ENCODE data around the gene PPM1B. TPM values are rescaled to one million over a fixed set of nuclear protein-coding genes. Genes with fewer than 3 reads are reported as not detected.

The PPM1B gene
- total RNA-seq, 1 donor from 2014 or later: 51.7 TPM

DNA sequence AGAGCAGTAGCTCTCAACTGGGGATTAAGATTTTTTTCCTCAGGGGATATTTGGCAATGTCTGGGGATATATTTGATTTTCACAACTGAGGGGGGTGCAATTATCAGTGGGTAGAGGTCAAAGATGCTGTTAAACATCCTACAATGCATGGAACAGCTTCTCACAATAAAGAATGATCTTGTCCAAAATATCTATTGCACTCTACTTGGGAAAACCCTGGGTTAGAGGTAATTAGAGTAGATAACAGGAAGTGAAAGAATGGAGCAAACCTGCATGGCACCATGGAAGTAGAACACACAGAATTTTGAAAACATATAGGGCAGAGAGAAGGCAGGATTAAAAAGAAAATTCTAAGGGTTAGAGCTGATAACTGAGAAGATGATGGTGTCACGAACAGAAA is 26.4 kb upstream of the PPM1B start:
- no peaks in the 10 kb centered on the region for H3K4me1 ChIP-seq
- intact Hi-C loops (cut with DNase I): no loop called here
- H3K4me3 ChIP-seq: no peak overlapping the region
- H3K36me3 ChIP-seq: no peaks in the 10 kb centered on the region
- no peaks in the 10 kb centered on the region for H3K27me3 ChIP-seq (ENCODE audit: low read depth)
- no peak overlapping the region for H3K27ac ChIP-seq
- no peak for TF ChIP-seq CTCF (IDR thresholded peaks at IDR 0.05)
- DNase-seq (no peak), ATAC-seq (no peak)
- H3K9me3 ChIP-seq: no peaks in the 10 kb centered on the region

GRCh38 chr2:44143701-44144100 is 25.0 kb upstream of the PPM1B start:
- H3K9me3 ChIP-seq: no peaks in the 10 kb centered on the region
- H3K36me3 ChIP-seq: no peaks in the 10 kb centered on the region
- DNase-seq: no peak
- H3K4me3 ChIP-seq: no peak overlapping the region
- H3K4me1 ChIP-seq: no peaks in the 10 kb centered on the region
- H3K27ac ChIP-seq: no peak overlapping the region
- no peaks in the 10 kb centered on the region for H3K27me3 ChIP-seq (ENCODE audit: low read depth)
- no peak for TF ChIP-seq CTCF (IDR thresholded peaks at IDR 0.05)
- ATAC-seq: no peak
- intact Hi-C loops (cut with DNase I): no loop called here

- no peak for ATAC-seq
Observed at GRCh38 chr2:44148999-44149398, 19.7 kb upstream of the PPM1B start.

DNA sequence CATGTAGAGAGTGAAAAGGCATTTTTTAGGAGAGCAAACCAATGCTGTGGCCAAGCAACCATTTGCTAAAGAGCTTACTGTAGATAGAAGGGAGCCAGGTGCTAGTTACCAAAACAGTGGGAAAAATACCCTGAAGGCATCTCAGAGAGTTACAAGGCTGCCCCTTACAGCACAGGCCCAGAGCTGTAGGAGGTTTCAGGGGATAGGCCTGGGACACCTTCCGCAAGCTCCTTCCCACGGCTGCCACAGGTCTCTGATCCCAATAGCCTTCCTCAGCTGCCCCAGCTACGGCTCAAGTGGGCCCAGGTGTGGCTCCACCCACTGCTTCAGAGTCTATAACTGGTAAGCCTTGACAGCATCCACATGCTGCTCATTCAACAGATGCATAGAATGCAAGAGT is 18.2 kb upstream of the PPM1B start:
- Histone ChIP-seq H3K36me3 (no peaks in the 10 kb centered on the region), H3K4me3 (no peak overlapping the region), H3K9me3 (no peaks in the 10 kb centered on the region), H3K4me1 (no peaks in the 10 kb centered on the region), H3K27ac (no peak overlapping the region), H3K27me3 (ENCODE audit: low read depth) (no peaks in the 10 kb centered on the region)
- ATAC-seq: no peak
- DNase-seq: no peak
- no peak for TF ChIP-seq CTCF (IDR thresholded peaks at IDR 0.05)
- intact Hi-C loops (cut with DNase I): no loop called here

More at GRCh38 chr2:44148999-44149398, 19.7 kb upstream of the PPM1B start:
- no peak for DNase-seq
- H3K9me3 ChIP-seq: no peaks in the 10 kb centered on the region
- H3K27me3 ChIP-seq (ENCODE audit: low read depth): no peaks in the 10 kb centered on the region
- no peaks in the 10 kb centered on the region for H3K36me3 ChIP-seq
- no peak for TF ChIP-seq CTCF (IDR thresholded peaks at IDR 0.05)
- no peaks in the 10 kb centered on the region for H3K4me1 ChIP-seq
- no peak overlapping the region for H3K27ac ChIP-seq
- intact Hi-C loops (cut with DNase I): no loop called here
- no peak overlapping the region for H3K4me3 ChIP-seq

DNA sequence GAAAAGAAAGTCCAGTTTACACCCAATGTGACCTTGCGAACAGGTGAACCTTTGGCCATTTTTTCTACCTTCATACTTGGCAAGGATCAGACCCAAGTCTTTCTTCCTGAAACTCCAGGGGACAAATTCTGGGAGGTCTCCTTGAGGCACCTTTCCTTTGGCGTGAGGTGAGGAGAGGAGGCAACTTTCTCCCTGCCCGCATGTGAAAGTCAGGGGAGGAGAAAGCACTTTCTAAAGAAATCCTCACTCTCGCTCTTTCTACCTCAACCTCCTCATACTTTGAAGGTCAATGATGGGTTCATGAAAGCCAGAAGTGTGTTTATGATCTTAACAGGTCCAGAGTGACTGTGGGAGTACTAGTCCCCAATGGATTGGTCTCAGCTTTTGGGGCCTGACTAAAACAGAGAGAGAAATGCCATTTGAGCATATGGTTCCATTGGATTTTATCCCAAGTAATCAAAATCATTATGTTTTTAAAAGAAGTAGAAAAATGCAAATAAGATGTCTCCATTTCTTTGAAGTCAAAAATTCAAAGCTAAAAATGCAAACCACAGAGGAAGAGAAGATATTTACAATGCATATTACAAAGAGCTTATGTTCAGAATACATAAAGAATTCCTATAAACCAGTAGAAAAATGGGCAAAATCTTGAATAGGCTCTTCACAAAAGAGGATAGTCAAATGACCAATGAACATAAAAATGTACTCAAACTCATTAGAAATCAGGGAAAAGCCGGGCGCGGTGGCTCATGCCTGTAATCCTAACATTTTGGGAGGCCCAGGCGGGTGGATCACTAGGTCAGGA is 15.6 kb upstream of the PPM1B start:
- intact Hi-C loops (cut with DNase I): no loop called here
- H3K4me3 ChIP-seq: no peak overlapping the region
- H3K9me3 ChIP-seq: no peaks in the 10 kb centered on the region
- no peak for DNase-seq
- H3K27ac ChIP-seq: no peak overlapping the region
- no peaks in the 10 kb centered on the region for H3K36me3 ChIP-seq
- no peak for TF ChIP-seq CTCF (IDR thresholded peaks at IDR 0.05)
- no peaks in the 10 kb centered on the region for H3K4me1 ChIP-seq
- ATAC-seq: no peak
- no peaks in the 10 kb centered on the region for H3K27me3 ChIP-seq (ENCODE audit: low read depth)
